ENCODE measurements around the gene EGFL8.
A peak's percentile ranks its signal among the peaks of the same experiment; 100 is the strongest.

Gene EGFL8

DNA sequence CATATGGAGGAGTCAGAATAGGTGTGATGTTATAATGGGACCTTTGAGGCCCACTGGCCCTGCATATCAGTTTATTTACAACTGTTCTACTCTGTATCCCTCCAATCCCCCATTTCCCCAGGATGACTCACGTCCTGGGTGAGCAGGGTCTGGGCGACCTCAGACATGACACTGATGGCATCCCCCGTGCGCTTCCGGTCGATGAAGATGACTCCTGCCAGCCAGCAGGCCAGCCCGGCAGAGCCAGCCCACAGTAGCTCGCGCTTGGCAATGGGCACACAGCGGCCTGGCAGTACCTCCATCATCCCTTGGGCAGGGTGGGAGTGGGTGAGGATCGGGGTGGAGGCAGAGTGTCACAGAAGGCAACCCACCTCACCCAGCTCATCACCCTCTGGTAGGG is 5.9 kb downstream of the EGFL8 start:
- no peak for TF ChIP-seq CTCF (IDR thresholded peaks at IDR 0.05; ENCODE audit: extremely low read depth, missing control alignments)
- no peak for DNase-seq (ENCODE audit: low spot score)

GRCh38 chr6:32171234-32171633 is 6.8 kb downstream of the EGFL8 start:
- no peak for DNase-seq (ENCODE audit: low spot score)

DNA sequence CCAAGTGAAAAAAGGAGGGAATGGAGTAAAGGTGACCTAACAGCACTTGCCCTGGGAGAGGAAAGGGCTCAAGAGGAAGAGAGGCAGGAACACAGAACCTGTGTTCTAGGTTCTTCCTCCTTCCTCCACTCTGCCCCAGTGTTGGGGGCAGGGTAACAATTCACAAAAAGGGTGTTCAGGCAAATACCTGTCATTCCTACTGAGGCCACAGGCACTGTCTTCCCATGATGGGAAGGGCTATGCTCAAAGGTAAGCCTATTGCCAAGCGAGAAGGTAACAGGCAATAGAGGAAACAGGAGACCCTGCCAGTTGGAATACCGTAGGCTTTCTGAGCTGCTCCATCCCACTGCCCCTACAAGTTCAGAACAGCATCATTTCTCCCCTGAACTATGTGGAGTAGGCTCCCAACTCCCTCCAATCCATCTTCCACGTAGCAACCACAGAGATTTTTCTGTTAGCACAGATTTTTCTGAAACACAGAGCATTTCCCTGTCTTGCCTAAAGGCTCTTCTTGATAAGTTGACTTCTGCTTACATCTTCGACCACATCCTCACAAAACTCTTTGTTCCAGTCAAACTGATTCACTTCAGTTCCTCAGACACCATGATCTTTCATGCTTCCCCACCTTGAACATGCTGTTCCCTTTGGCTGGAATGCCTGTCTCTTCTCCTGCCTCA is 8.8 kb downstream of the EGFL8 start:
- DNase-seq (ENCODE audit: low spot score), result no peak
- TF ChIP-seq CTCF (IDR thresholded peaks at IDR 0.05; ENCODE audit: extremely low read depth, missing control alignments), result no peak

More at GRCh38 chr6:32171234-32171633, 6.8 kb downstream of the EGFL8 start:
- no peak for TF ChIP-seq CTCF (IDR thresholded peaks at IDR 0.05; ENCODE audit: extremely low read depth, missing control alignments)

DNA sequence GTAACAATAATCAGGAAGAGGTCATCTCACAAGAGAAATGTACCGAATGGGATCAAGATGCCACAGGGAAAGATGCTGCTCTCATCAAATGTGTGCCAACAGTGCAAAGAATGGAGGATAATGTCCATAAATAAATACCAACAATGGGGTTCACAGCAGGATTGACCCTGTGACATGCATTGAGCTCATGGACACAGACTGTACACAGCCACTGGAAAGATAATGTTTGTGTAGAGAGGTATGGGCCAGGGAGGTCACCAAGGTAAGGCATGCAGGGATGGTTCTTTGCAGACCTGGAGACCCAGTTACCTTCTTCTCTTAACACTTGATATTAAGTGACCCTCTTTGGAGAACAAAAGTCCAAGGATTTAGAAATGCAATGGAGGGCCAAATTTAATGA is 10.0 kb downstream of the EGFL8 start:
- DNase-seq (ENCODE audit: low spot score), result no peak
- no peak for TF ChIP-seq CTCF (IDR thresholded peaks at IDR 0.05; ENCODE audit: extremely low read depth, missing control alignments)

DNA sequence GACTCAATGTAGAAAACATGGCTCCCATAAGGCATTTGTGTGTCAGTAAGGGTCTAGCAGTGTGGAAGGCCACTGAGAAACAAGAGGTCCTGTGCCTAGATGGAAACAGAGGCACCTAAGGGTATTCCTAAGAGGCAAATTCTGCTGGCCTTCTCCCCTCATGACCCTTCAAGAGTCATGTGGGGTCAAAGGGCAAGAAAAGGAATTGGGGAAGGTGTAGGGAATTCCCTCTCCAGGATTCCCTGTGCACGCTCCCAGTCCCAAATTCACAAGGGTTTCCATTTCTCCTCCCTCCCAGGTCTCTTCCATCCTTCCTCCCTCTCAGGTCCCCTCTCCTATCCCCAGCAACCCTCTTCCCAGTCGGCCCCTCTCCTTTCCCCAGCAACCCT is 10.9 kb downstream of the EGFL8 start:
- DNase-seq (ENCODE audit: low spot score), result no peak
- TF ChIP-seq CTCF (IDR thresholded peaks at IDR 0.05; ENCODE audit: extremely low read depth, missing control alignments), result no peak

GRCh38 chr6:32175711-32176475 is 11.5 kb downstream of the EGFL8 start, which contains the start of gene AGPAT1:
Gene AGPAT1 (minus strand): TSS chr6:32176084. CDS start chr6:32171496, 4,588 bp downstream.
- peak; percentile 98 for DNase-seq (ENCODE audit: low spot score)
- no peak for TF ChIP-seq CTCF (IDR thresholded peaks at IDR 0.05; ENCODE audit: extremely low read depth, missing control alignments)

DNA sequence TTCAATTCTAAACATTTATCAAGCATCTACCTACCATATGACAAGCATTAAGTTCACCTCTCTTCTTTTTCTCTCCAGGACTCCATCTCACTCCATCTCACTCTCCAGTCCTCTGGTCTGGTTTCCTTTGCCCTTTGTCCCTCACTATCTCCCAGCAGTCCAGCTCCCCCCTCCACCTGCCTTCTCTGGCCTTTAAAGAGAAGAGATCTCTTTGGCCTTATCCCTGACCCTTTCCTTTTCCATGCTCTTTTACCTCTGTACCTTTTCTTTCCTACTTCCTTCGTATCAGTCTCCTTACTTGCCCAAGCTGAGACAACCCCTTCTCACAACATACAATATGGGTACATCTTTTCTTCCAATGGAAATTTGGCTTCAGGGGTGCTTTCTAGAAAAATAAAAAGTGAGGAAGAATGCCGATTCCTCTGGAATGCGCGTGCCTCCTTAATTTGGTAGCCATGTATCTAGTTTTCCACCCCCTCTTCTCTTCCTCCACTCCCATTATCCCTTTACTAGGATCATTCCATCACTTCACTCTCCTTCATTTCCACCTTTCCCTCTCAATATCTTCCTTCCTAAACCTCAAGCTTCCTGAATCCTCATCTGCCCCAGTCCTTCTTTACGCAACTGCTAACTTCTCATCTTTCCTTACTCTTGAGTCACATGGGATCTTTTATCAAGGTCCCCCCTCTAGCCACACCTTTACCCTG is 12.2 kb downstream of the EGFL8 start:
- no peak for DNase-seq (ENCODE audit: low spot score)
- no peak for TF ChIP-seq CTCF (IDR thresholded peaks at IDR 0.05; ENCODE audit: extremely low read depth, missing control alignments)

All from GM20000 (cell line).